Activated CD8-positive, alpha-beta memory T cell treated with anti-CD3 and anti-CD28 coated beads for 36 hours (primary cell): Measurements from ENCODE around the gene USH1G. TPM values are rescaled to one million over a fixed set of nuclear protein-coding genes. Genes with fewer than 3 reads are reported as not detected.

Experiments used
- CTCF ChIA-PET: fragments of 350-600 bp; sonication (Branson Sonifier 250); formaldehyde crosslinking; loops from one replicate; lab custom pipeline; 2021; ENCODE audit warnings: antibody characterized with exemption; lab: Charles Lee
- POLR2A ChIA-PET: fragments of 350-600 bp; sonication (Branson Sonifier 250); formaldehyde crosslinking; loops from one replicate; lab custom pipeline; 2021; ENCODE audit warnings: antibody characterized with exemption; lab: Charles Lee
- total RNA-seq, 2 experiments: library from RNA; stranded (reverse); gene quantifications; one replicate each; pipeline ENCODE4 v1.2.3, GENCODE V29; 2021

Gene USH1G
- total RNA-seq, 2 experiments from 2014 or later = not detected

- CTCF ChIA-PET = no interaction called here
Measured at GRCh38 chr17:74892974-74893911, 29.8 kb downstream of the USH1G start, which contains the start of gene FADS6. Gene FADS6 (minus strand): TSS chr17:74893633. CDS start chr17:74893595, 38 bp downstream.

DNA sequence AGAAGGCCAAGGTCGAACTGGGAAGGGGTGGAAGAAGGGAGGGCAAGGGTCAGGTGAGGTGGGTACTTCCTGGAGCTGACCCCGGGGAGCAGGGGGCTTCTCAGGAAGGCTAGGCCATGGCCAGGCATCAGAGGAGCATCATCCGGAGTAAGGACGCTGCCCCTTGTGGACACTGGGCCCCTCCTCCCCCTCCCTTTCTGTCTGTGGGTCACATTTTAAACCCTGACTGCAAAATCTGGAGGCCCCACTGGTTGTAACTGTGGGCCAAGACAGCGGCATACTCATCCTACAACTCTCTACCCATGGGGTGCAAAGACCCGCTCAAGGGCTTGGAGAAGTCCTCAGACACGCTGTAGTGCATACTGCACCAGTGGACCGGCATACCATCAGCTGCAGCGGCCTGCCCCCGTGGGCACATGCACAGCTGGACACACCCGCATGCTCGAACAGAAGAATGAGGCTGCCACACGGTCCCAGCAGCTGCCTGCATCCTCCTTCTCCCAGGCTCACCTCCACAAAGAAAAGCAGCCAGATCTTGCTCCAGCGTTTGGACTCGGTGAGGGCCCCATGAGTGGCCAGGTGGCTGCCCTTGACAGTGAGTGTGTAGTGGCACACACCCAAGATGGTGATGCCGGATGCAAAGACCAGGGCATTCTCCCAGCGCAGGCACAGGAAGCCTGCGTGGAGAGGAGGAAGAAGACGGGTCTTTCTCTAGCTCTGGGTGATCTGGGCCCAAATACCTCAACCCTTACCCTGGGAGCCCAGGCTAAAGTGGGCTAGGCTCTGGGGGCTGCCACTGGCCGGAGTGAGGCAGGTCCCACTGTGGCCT, 30.8 kb downstream of the USH1G start:
- CTCF ChIA-PET = no interaction called here

More at GRCh38 chr17:74892974-74893911, 29.8 kb downstream of the USH1G start, which contains the start of gene FADS6:
- POLR2A ChIA-PET = no interaction called here

DNA sequence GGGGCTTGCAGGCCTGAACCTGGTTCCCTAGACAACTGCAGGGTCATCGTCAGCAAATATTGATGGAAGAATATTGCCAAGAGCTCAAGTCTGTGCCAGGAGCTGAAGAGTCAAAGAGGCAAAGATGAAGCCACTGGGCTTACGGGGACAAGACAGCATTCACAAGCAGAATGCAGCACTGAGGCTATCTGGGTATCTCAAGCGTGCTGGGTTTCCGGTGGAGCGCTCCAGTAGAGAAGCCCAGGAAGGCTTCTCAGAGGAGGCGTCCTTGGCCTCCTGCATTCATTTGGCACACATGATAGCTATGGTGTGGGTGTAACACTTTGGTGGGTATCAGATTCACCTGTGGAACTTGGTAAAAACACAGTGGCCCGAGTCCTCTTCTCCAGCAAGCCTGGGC, 32.5 kb downstream of the USH1G start:
- CTCF ChIA-PET = interaction anchor here (0.7 to 1.1 kb wide), 2 partner anchors 20 to 72 kb away, joined by 3 read pairs; no protein-coding TSS in a partner anchor
- POLR2A ChIA-PET = no interaction called here

More for the DNA sequence above, 30.8 kb downstream of the USH1G start:
- POLR2A ChIA-PET = no interaction called here

- POLR2A ChIA-PET = no interaction called here
- CTCF ChIA-PET = interaction anchor here (1.3 kb wide), 1 partner anchor 24 kb away, joined by 3 read pairs; no protein-coding TSS in a partner anchor
Measured at GRCh38 chr17:74888469-74888868, 34.6 kb downstream of the USH1G start.

- POLR2A ChIA-PET = no interaction called here
- CTCF ChIA-PET = no interaction called here
Measured at GRCh38 chr17:74883241-74883745, 39.8 kb downstream of the USH1G start.

- CTCF ChIA-PET = no interaction called here
- POLR2A ChIA-PET = no interaction called here
Measured at GRCh38 chr17:74882517-74883240, 40.4 kb downstream of the USH1G start.

- ChIA-PET POLR2A (no interaction called here), CTCF (no interaction called here)
Measured at GRCh38 chr17:74881073-74881472, 42.0 kb downstream of the USH1G start.

GRCh38 chr17:74879308-74879707, 43.7 kb downstream of the USH1G start:
- CTCF ChIA-PET = no interaction called here
- POLR2A ChIA-PET = no interaction called here

GRCh38 chr17:74878658-74879057, 44.4 kb downstream of the USH1G start:
- ChIA-PET POLR2A (no interaction called here), CTCF (no interaction called here)

- CTCF ChIA-PET = interaction anchor here (1.1 to 1.5 kb wide), 2 partner anchors 13 to 16 kb away, joined by 3 to 5 read pairs; no protein-coding TSS in a partner anchor
- POLR2A ChIA-PET = no interaction called here
Measured at GRCh38 chr17:74877592-74878548, 45.2 kb downstream of the USH1G start.

DNA sequence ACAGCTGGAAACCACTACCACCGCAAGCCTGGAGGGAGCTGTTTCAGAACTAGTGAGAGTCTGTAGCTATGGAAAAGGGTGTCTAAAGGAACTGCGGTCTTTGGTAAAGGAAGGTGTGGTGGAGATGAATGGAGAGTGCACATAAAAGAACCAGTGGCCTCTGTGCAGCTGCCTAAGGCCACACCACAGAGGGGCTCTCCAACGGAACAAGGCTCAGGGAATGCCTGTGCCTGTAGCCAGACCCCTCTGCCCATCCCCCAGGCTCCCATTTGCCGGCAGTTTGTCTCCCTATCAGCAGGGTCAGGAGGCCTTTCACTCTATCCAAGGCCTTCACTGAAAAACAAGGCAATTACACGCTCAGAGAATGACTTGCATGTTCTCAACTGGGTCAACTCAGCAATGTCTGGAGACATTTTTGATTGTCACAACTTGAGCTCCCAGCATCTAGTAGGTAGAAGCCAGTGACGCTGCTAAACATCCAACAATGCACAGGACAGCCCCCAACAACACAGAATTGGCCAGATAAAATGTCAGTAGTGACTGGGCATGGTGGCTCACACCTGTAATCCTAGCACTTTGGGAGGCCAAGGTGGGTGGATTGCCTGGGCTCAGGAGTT, 47.0 kb downstream of the USH1G start:
- POLR2A ChIA-PET = no interaction called here
- CTCF ChIA-PET = interaction anchor here (1.0 to 1.8 kb wide), 2 partner anchors 11 to 82 kb away, joined by 3 to 7 read pairs; no protein-coding TSS in a partner anchor

- POLR2A ChIA-PET = interaction anchor here (0.5 kb wide), 1 partner anchor 220 kb away, joined by 3 read pairs; no protein-coding TSS in a partner anchor
- CTCF ChIA-PET = interaction anchor here (1.0 to 1.8 kb wide), 4 partner anchors 10 to 218 kb away, joined by 3 to 7 read pairs (median 3); no protein-coding TSS in a partner anchor
Measured at GRCh38 chr17:74875155-74875976, 47.7 kb downstream of the USH1G start.

DNA sequence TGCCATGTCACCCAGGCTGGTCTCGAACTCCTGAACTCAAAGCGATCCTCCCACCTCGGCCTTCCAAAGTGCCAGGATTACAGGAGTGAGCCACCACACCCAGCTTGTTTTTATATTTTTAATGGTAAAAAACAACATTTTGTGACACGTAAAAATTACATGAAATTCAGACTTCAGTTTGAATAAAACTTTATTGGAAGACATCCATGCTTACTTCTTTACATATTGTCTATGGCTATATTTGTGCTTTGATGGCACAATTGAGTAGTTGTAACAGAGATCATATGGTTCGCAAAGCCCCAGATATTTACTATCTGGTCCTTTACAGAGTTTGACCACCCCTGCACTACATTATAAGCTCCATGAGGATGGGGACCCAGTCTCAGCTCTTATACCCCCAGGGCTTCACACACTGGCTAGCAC, 48.4 kb downstream of the USH1G start:
- ChIA-PET POLR2A (interaction anchor here (0.5 kb wide), 1 partner anchor 219 kb away, joined by 3 read pairs; no protein-coding TSS in a partner anchor), CTCF (interaction anchor here (0.6 to 1.8 kb wide), 5 partner anchors 9 to 217 kb away, joined by 3 to 7 read pairs (median 3); no protein-coding TSS in a partner anchor)

GRCh38 chr17:74873874-74874614, 49.0 kb downstream of the USH1G start:
- POLR2A ChIA-PET = interaction anchor here (1.0 to 1.7 kb wide), 4 partner anchors 12 to 129 kb away, joined by 3 to 7 read pairs (median 4); no protein-coding TSS in a partner anchor

More at GRCh38 chr17:74873874-74874614, 49.0 kb downstream of the USH1G start:
- CTCF ChIA-PET = interaction anchor here (0.6 to 4.3 kb wide), 9 partner anchors 9 to 217 kb away, joined by 3 to 39 read pairs (median 4); partner anchors contain the start of genes GRIN2C and OTOP2
